Fibroblast of skin of right quadriceps (primary cell): ENCODE results near the gene TRAF3IP3.

ENCODE experiments used
- DNase-seq: peaks from one replicate; pipeline ENCODE4 v3.0.0-alpha.2; 2013

The TRAF3IP3 gene

DNA sequence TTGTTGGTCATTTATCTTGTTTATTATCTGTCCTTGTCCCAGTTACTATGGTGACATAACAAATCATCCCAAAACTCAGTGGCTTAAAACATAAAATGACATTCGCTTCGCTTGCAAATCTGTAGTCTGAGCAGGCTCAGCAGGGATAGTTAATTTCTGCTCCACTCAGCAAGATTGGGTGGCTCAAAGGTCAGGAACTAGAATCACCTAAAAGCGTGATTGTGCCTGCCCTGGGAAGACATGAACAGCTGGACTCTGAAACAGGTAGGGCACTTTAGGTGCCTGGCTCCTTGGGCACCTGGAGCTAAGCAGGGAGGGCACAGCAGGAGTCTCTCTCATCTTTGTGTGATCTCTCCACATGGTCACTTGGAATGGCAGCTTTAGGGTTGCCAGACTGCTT is 14.7 kb upstream of the TRAF3IP3 start:
- no peak for DNase-seq

DNA sequence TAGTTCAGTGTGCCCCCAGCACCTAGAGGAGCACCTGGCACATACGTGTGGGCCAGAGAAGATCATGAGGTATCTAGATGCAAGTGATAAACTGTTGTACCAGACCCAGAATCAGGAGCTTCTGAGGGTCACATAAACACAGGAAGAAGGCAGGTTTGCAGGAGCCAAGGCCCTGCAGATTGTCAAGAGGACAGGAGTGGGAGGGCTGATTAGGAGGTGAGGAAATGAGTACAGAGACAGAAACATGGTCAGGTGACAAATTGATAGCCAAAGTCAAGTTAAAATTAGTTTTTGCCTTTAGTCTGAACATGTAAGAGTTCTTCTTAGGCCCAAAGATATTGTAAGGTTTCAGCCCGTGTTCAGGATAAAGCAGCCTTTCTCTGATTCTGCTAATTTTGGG is 14.0 kb upstream of the TRAF3IP3 start:
- DNase-seq: no peak

DNA sequence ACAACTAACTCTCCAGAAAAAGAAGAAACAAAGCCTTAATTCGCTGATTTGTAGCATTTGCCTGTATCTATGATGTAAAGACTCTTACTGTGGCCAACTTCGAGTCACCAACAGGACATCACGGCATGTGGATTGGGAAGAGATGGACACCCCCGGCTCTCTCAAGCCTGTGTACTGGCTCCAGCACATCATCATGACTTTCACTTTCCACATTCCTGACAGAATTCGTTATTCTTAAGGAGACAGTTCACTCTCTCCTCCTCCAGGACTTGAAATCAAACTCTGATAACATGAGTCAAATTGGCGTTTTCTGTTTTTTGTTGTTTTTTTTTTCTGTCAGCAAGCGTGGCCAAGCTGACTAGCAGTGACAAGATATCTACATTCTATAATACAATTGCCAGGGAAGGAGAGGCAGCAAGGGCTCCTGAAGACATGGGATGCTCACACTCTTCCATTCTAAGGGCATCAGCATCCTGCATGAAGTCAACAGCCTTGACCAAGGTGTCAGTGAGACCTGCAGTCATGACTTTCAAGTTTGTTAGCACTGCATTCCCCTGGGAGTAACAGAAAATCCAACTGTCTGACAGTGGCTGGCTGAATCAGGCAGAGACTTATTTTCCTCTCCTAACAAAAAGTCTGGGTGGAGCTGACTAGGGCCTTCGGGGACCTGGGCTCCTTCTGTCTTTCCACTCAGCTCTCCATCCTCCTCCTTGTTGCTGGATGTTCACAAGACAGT is 13.3 kb upstream of the TRAF3IP3 start:
- DNase-seq: peak; percentile 23

DNA sequence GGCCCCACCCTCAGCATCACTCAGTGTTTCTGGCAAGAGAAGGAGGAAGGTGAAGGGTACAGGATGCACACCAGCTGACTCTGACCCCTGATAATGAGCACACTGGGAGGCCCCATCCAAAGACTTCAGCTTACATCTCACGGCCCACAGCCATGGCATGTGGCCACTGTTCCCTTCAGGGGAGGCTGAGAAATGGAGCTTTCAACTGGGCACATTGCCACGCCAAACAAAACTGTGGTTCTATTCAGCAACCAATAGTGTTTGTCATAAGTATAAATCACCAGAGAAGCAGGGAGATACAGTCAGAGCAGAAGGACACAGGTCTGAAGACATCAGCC is 12.7 kb upstream of the TRAF3IP3 start:
- DNase-seq: peak; percentile 60

DNA sequence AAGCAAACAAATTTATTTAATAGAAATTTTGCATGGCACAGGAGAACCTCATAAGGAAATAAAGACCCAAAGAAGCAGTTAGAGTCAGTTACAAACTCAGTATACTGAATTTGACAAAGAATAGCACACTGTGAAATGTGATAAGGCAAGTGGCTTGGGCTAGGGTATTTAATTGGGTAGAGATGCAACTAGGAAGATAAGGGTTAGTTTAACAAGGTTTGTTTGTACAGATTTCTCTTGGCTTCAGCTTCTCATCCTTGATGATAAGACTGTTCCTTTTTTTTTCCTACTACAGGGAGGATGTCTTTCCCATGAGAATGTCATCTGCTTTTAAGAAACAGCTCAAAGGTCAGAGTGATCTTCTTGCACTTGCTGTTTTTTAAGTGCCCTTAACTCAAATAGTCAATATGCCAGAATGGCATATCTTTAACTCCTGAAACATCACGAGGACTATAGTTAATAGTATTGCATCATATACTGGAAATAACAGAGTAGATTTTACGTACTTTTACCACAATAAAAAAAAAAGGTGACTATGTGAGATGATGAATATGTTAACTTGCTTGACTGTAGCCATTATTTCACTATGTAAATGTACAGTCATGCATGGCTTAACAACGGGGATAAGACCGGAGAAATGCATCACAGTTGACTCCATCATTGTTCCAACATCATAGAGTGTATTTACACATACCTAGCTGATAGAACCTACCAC is 9.2 kb upstream of the TRAF3IP3 start:
- DNase-seq: no peak

DNA sequence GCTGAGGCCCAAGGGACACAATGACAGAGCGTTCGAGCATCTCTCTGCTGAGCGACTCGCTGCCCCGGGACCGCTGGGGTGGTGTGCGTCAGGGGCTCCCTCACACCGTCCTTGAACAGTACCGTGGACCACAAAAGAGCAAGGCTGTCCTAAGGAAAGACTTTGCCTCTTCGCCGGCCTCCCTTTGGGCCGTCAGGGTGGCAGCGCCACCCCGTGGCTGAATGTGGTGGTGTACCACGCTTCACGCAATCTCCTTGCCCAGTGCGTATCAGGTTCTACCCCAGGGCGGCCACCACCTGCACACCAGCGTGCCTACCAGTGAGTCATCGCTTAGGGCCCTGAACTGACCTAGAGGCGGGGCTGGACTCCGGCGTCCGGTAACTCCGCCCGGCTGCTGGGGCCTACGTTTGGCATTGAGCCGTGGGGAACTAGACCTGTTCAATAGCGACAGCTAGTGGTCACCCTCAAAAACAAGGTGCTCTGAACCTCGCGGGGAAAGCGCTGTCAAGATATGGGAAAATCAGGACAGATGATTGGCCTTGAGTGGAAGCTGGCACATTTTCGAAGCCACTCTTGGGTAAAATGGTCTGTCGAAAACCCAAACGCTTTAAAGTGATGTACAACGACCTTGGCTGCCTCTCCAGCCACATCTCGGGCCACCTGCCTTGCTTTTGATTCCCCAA is 8.1 kb upstream of the TRAF3IP3 start:
- peak; percentile 78 for DNase-seq

DNA sequence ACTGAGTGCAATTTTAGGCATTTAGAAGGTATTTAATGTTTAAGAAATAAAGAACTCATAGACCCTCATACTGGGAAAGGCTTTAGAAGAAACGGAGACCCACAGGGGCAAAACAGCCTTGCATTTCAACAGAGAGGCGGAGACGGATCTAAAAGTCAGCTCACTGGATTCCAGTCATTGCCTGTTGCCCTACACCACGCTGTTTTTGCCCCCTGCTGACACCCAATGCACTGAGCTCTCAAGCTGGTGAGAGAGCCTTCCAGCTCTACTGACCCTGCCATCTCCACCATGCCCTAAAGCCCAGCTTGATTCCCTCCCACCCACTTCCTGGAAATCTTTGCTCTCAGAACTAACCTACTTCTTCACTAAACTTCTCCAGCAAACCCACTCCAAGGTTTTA is 7.2 kb upstream of the TRAF3IP3 start:
- no peak for DNase-seq

DNA sequence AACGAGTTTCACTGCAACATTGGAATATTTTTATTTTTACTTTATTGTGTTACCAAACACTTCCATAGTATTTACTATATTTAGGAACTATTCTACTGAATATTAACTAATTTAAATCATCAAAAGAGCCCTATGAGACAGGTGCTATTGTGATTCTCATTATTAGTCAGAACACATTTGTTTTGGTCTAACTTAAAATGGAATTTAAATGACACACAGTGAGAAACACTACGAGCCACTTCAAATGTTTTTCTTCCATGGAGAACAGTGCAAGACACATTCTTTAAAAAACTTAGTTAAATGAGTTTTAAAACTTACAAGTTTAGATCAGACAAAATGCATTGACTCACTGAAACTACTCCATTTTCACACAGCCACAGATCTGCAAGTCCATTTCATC is 6.6 kb upstream of the TRAF3IP3 start:
- no peak for DNase-seq

DNA sequence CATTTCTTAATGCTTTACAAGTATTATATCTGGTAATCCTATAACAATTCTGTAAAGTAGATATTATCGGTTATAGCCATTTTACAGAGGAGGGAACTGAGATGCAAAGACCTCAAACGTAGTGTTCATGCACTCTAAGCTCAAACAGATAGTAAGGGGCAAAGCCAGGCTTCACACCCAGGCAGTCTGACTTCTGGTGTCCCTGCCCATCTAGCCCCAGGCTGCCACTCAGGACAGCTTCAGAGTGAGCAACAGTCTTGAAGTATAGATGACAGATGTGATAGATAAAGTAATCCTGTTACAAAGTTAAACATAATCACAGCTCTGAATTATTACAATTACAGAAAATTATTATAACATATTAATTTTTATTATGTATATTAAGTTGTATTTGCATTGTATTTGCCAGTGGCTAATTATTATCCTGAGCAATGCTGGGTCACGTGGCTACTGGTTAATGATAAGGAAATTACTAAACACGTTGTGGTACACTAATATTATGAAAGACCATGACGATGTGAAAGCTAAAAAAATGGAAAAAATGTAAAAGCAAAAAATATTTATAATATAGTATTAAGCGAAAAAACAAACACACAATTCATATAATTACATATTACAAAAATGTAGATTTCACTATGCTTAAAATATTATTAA is 6.1 kb upstream of the TRAF3IP3 start:
- no peak for DNase-seq

DNA sequence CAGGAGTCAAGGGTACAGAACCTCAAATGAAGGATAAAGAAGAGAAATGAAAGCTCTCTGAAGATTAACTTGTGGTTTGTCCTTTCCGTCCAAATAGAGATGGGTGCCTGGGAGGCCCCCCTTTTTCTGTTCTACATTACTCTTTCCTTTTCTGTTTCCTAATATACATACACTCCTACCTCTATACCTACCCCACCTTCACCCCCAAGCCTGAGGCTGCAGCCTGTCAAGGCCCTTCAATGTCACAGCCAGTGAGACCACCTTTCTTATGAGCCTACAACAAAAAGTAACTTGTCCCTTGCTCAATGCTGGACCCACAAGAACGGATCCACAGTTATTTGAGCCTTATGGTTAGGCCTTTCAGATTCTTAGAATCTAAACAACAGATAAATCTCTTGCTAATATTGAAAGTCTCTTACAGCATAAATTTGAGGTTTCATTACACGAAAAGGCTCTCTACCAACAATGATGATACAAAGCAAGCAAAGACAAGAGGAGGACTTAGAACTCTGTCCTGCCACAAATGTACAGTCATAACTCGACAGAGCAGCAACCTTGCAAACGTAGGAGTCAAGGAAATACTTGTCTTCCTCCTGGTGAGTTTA is 4.1 kb upstream of the TRAF3IP3 start:
- no peak for DNase-seq

DNA sequence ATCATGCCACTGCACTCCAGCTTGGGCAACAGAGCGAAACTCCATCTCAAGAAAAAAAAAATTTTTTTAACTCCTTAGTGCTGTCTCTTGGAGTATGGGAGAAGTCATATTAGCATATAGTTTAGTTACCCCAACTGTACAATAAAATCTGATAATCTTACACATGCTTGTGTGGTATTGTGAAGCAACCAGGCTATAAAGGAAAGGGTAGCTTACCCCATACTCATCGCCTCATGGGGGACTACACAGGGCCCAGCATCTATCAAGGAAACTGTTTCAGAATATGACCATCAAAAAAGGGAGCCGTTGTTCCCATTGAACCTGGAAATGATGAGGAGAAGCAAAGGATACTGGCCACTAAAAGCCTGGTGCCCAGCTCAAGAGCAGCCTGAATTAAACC is 3.0 kb upstream of the TRAF3IP3 start:
- DNase-seq: no peak

DNA sequence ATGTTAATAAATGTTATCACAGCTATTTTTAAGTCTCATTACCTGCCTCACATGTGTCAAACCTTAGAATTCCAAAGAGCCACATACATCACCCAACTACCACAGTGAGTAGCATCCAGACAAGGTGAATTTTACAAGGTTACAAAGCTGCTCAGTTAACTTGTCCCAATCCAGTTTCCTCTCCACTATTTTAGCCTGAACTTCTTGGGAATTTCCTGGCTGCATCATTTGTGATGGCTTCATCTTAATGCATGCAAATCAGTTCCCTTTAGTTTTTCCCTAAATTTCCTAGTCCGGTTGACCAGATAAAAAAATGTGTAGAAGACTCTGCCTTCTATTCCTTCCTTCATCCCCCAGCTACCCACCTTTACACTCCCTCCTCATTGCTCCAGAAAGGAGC is 597 bp upstream of the TRAF3IP3 start:
- DNase-seq: no peak

DNA sequence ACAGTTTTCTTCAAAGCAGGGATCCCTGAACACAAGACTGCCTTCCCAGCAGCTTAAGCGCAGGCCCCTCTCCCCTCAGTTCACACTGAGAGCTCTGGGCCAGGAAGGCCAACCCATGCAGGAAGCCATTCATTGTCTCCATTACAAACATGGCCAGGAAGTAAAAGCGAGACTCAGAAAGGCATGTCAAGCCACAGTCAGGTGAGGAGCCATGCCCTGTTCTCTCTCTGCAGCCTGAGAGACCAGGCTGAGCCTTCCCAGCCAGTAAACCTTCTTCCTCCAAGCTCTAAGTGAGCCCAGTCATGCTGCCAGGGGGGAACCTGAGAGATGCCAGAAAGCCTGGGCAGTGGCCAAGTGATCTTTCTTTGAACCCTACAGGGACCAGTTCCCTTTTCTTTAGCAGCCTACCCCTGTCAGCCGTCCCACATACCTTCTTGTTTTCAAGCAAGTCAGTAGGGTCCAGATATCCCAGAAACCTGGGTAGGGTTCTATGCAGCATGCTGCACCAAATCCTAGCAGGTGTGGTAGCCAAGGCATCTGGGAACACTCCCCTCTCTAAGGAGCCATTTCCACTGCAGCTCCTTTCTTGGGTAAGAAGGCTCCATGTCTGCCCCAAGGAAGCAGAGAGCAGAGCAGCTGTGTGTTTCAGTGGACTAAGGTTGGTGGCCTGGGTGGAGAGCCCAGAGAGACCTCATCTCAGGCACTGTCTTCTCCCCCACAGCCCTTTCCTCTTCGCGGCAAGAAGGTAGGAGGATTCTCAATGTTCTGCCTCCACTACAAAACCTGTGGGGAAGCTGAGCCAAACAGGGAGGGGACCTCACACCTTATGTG is 977 bp downstream of the TRAF3IP3 start:
- DNase-seq: no peak

DNA sequence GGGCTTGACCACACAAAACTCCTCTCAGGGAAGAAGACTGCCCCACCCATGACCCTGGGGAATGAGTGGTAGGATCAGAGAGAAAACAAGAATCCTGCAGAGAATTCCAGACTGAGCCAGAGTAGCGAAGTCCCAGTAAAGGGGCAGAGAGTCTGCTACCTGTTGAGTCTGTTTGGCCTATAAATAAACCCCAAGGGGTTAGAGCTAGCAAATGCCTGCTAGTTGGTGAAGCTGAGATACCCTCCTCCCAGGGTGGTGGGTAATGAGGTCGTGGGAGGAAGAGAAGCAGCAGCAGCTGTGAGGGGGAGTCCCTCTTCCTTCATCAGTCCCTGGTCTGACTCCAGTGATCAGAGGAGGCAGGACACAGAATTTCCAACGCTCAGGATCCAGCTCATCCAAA is 2.5 kb downstream of the TRAF3IP3 start:
- no peak for DNase-seq

DNA sequence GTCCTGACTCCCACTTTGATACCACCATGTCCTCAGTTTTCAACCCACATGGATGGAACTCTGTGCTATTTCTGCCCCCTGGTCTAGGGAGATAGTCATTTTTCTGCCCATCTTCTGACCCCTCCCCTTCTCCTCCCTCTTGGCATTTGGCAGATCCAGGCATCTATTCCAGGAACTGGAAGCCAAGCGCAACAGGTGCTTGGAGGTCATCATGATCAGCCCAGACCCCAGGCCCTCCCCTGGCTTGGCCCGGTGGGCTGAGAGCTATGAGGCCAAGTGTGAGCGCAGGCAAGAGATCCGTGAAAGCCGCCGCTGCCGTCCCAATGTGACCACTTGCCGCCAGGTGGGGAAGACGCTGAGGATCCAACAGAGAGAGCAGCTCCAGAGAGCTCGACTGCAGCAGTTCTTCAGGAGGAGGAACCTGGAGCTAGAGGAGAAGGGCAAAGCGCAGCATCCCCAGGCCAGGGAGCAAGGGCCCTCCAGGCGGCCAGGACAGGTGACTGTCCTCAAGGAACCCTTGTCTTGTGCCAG is 4.0 kb downstream of the TRAF3IP3 start:
- no peak for DNase-seq

DNA sequence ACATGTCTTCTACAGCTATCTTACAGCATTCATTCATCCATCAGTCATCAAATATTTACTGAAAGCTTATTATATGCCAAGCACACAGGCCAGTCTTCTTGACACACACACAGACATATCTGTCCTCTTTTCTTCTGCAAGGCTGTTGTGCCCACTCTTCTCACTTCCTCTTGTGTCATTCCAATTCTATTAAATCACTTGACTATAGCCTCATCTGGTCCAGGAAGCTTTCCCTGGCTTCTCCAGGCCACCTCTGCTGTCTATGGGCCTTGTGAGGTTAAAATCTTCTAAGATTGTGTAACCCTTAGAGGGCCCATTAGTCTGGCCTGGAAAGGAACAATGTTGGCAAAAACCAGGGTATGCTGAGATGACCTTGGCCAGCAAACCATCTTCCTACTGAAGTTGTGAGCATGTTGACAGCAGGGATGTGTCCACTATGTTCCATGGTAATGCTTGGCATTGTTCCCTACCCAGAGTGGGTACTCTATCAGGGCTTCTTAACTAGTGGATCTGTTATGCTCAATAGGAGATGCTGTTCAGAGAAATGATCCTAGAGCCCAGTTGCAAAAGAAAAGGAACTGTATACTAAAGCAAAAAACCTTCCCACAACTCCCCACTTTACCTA is 5.3 kb downstream of the TRAF3IP3 start:
- DNase-seq: no peak

DNA sequence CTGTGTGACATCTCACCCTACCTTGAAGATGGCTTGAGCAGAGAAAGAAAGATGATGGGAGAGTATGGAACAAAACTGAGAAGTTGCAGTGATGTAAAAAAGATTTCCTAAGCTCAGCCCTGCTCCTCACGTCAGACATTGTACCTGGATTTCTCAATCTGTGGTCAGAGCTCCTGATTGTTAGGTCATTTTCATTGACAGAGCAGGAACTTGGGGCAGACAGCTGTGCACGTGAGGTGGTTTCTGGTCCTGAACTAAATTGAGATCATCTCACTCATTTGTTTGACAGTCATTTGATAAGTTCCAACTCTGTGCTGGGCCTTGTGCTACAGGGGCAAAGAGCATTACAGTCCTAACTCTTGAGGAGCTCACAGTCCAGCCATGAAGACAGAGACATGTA is 10.2 kb downstream of the TRAF3IP3 start:
- DNase-seq: no peak

DNA sequence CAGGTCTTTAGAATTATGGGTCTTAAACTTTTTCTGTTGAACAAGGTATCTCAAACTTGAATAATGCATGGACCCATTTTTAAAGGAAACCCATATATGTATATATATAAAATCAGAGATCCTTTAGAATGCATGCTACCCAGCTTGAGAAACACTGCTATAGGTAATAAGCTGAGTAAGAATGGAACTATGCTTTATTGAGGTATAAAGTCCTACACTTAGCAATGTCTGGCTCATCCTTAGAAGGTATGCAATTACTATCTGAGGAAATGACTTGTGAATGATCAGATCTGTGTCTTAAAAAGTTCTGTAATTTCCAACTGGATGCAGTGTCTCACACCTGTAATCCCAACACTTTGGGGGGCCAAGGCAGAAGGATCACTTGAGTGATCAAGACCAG is 11.2 kb downstream of the TRAF3IP3 start:
- DNase-seq: no peak

DNA sequence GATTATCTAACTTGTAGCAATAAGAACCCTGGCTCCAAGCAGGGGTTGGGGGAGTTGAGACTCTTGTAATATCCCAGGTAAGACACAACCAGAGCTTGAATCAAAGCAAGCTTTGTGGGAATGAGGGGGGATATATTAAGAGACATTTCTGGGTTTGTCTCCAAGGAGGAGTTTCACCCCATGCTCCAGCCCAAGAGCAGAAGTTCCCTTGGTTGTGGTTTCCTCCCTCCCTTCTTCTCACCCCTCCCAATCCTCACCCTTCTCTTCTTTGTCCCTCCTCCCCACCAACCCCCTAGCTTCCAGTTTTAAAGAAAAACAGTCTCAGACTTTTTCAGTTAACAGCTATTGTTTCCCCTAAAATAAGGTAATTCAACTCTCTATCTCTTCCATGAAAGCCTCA is 11.9 kb downstream of the TRAF3IP3 start:
- no peak for DNase-seq

DNA sequence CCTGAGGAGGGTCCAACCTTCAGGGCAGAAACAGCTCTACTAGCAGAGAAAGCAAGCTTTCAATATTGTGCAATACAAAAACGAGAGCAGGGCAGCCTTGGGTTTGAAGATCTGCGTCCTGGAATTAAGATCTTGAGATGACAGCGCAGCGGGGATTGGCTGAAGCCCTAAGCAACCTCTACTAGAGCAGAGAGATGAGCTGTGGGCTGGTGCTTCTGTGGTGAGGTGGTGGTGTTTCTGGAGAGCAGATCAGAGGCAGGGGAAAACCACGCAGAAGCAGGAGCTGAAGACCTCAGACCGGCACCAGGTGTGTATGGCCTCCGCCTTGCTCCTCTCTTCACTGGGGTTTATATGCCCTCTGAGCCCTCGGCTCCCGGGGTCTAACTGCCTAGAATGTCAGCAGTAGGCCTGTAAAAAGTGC is 12.5 kb downstream of the TRAF3IP3 start:
- no peak for DNase-seq

DNA sequence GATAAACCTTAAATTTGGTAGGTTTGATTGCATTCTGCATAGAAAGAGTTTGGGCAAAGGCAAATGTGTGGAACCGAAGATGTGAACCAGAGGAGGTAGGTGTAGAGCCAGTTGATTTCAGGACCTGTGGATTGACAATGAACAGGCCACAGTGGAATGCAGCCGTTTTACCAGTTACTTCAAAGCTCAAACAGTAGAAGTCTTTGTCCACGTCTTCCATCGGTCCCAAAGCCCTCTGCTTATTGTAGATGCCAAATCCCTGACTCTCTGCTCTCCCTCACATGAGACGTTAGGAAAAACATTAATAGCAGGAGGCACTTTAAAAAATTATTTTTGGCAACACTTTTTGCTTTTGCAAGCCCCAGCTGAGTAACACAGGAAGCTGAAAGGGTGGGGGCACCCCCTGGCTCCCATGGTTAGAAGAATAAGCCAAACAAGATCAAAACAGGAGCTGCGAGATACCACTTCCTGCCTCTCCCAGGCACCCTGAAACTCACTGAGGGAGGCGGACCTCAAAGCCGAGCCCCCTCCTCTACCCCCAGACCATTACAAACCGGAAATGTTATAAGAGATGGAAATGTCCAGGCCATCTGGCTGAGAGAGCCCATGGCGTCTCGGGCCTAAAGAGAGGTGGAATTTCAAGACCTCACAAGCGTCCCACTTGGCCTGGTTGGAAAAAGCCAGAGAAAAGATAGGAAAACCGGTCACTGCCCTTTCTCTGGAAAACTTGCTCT is 13.5 kb downstream of the TRAF3IP3 start:
- peak; percentile 82 for DNase-seq
